K562 (cell line): ENCODE measurements around the gene SPTBN4.

Source experiments
- CREB3L1 ChIP-seq: fragments of 450-650 bp; IDR thresholded peaks from 2 replicates; pipeline ENCODE4 v1.6.1; 2014; ENCODE audit warnings: low read depth, mild to moderate bottlenecking, moderate library complexity, borderline replicate concordance
- CTCF ChIP-seq, 3 experiments: IDR thresholded peaks in 2 of 3; conservative IDR thresholded peaks in 1 of 3; 2 replicates each; pipeline ENCODE4 v1.5.1; 2011 to 2012; ENCODE audit warnings: low read length in 3 of 3, mild to moderate bottlenecking in 3 of 3, control low read depth in 2 of 3, improper control_type of control experiment in 1 of 3, inconsistent platforms in 1 of 3, low read depth in 1 of 3, mixed read lengths in 1 of 3, moderate library complexity in 1 of 3; ENCODE audit not compliant: insufficient read depth in 2 of 3
- EZH2 ChIP-seq: IDR thresholded peaks from 2 replicates; pipeline ENCODE4 v1.6.1; 2012; ENCODE audit warnings: low read depth, mild to moderate bottlenecking, inconsistent platforms, low read length, borderline replicate concordance
- HDAC2 ChIP-seq: fragments of 450-650 bp; IDR thresholded peaks from 2 replicates; pipeline ENCODE4 v1.6.1; 2016; ENCODE audit warnings: mild to moderate bottlenecking
- JUNB ChIP-seq: fragments of 450-650 bp; formaldehyde crosslinking; conservative IDR thresholded peaks from 2 replicates; pipeline ENCODE4 v1.4.0; 2020; ENCODE audit warnings: mild to moderate bottlenecking
- NFE2L1 ChIP-seq: fragments of 450-650 bp; IDR thresholded peaks from 2 replicates; pipeline ENCODE4 v1.6.1; 2016; ENCODE audit warnings: missing genetic modification characterization, low read depth, mild to moderate bottlenecking, missing compliant biosample characterization, moderate library complexity, borderline replicate concordance
- NFYB ChIP-seq: IDR thresholded peaks from 2 replicates; pipeline ENCODE4 v1.6.1; 2011; ENCODE audit warnings: mild to moderate bottlenecking, moderate library complexity; ENCODE audit not compliant: insufficient read length; ENCODE audit errors: extremely low read depth
- PCBP1 ChIP-seq: fragments of 200-400 bp; formaldehyde crosslinking; IDR thresholded peaks from 2 replicates; pipeline ENCODE4 v1.6.1; 2018; ENCODE audit warnings: mild to moderate bottlenecking, low read depth, low read length; ENCODE audit not compliant: poor library complexity, severe bottlenecking
- POLR2A ChIP-seq: fragments of 450-650 bp; conservative IDR thresholded peaks from 2 replicates; pipeline ENCODE4 v1.6.1; 2016
- RBM17 ChIP-seq: fragments of 200-400 bp; formaldehyde crosslinking; IDR thresholded peaks from 2 replicates; pipeline ENCODE4 v1.6.1; 2017; ENCODE audit warnings: low read depth, mild to moderate bottlenecking, low read length, borderline replicate concordance
- ZNF408 ChIP-seq: fragments of 250-450 bp; sonication (Bioruptor Pico); IDR thresholded peaks from 2 replicates; pipeline ENCODE4 v1.4.0; 2020; ENCODE audit warnings: low read depth, mild to moderate bottlenecking, moderate library complexity
- ZSCAN29 ChIP-seq: fragments of 450-650 bp; IDR thresholded peaks from 2 replicates; pipeline ENCODE4 v1.6.1; 2017

- no peak for TF ChIP-seq NFYB
- no peak for TF ChIP-seq CREB3L1
- no peak for TF ChIP-seq JUNB (CRISPR knock-in tag)
- no peak for TF ChIP-seq PCBP1
- TF ChIP-seq EZH2, result no peak
- TF ChIP-seq POLR2A, result no peak; the same call in 1 of the 2 replicates
- TF ChIP-seq HDAC2, result no peak
- TF ChIP-seq RBM17, result no peak
- no peak for TF ChIP-seq CTCF (IDR thresholded peaks at IDR 0.05 in 2 of 3, conservative IDR thresholded peaks at IDR 0.05 in 1 of 3; ENCODE audit: insufficient read depth in 2 of 3, low read depth in 1 of 3, low read length in 3 of 3)
- TF ChIP-seq ZSCAN29, result no peak
- no peak for TF ChIP-seq ZNF408 (CRISPR knock-in tag)
- TF ChIP-seq NFE2L1, result no peak
These were observed 152.7 kb downstream of the SPTBN4 start for GRCh38 chr19:40619333-40620160.
